Epithelial cell of esophagus (primary cell): ENCODE results near the gene TNNC1.

Experiments used
- DNase-seq: peaks from one replicate; pipeline ENCODE4 v3.0.0; 2010; ENCODE audit warnings: low read depth
- H3K4me3 ChIP-seq: 2 replicates; pipeline ENCODE4 v1.5.1; 2011; ENCODE audit warnings: mild to moderate bottlenecking, low read length, control low read depth
- TF ChIP-seq, protein P1 (sequence below): IDR thresholded peaks from 2 replicates; pipeline ENCODE4 v1.5.1; 2011; ENCODE audit warnings: low read depth, mild to moderate bottlenecking, low read length, control low read depth, inconsistent platforms; ENCODE audit not compliant: insufficient read depth; ENCODE audit errors: missing control alignments

Gene TNNC1

DNA sequence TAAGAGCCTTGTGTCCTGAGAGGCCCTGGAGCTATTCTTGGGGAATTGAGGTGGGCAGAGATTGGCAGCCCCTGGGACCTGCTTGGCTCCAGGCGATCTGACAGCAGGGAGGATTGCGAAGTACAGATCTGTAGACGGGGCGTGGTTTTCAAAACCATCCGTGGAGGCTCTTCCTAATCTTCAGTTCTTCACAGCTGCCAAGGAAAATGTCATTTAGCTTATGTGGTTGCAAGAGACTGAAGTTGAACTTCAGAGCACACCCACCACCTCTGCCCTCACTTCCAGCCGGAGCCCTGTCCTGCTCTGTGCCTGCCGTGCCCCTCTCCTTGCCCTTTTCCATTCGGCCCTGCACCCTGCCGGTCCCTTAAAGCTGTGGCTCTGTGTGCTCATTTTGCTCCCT, 14.5 kb upstream of the TNNC1 start:
- no peak overlapping the region for H3K4me3 ChIP-seq
- DNase-seq: no peak
- TF ChIP-seq, protein P1, sequence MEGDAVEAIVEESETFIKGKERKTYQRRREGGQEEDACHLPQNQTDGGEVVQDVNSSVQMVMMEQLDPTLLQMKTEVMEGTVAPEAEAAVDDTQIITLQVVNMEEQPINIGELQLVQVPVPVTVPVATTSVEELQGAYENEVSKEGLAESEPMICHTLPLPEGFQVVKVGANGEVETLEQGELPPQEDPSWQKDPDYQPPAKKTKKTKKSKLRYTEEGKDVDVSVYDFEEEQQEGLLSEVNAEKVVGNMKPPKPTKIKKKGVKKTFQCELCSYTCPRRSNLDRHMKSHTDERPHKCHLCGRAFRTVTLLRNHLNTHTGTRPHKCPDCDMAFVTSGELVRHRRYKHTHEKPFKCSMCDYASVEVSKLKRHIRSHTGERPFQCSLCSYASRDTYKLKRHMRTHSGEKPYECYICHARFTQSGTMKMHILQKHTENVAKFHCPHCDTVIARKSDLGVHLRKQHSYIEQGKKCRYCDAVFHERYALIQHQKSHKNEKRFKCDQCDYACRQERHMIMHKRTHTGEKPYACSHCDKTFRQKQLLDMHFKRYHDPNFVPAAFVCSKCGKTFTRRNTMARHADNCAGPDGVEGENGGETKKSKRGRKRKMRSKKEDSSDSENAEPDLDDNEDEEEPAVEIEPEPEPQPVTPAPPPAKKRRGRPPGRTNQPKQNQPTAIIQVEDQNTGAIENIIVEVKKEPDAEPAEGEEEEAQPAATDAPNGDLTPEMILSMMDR: no peak

DNA sequence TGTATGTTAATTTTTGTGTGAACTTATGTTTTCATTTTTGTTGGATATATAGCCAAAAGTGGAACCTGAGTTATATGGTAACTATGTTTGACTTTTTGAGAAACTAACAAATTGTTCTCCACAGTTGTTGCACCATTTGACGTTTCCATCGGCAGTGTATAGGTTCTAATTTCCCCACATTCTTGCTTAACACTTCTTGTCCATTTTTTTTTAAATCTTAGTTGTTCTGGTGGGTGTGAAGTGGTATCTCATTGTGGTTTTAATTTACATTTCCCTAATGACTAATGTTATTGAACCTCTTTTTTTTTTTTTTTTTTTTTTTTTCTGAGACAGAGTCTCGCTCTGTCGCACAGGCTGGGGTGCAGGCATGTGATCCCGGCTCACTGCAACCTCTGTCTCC, 9.6 kb upstream of the TNNC1 start:
- TF ChIP-seq, protein P1: no peak
- H3K4me3 ChIP-seq: no peak overlapping the region
- DNase-seq: no peak

DNA sequence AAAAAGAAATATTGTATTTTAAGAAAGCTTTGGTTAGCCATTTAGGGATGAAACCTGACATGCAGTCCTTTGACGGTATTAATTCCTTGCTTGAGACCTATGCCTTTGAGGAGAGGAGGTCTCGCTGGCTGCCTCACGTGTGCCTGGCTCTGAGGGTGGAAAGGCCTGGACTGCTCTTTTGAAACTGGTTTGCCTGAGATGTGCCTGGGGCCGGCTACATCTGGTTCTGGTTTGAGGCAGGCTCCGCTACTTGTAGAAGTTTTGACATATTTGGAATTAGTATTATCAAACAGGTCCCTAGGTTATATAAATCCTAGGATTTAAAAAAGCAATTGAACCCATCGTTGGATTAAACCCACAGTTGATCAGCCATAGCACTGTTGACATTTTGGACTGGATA, 8.0 kb upstream of the TNNC1 start:
- no peak overlapping the region for H3K4me3 ChIP-seq
- DNase-seq: no peak
- TF ChIP-seq, protein P1: no peak

DNA sequence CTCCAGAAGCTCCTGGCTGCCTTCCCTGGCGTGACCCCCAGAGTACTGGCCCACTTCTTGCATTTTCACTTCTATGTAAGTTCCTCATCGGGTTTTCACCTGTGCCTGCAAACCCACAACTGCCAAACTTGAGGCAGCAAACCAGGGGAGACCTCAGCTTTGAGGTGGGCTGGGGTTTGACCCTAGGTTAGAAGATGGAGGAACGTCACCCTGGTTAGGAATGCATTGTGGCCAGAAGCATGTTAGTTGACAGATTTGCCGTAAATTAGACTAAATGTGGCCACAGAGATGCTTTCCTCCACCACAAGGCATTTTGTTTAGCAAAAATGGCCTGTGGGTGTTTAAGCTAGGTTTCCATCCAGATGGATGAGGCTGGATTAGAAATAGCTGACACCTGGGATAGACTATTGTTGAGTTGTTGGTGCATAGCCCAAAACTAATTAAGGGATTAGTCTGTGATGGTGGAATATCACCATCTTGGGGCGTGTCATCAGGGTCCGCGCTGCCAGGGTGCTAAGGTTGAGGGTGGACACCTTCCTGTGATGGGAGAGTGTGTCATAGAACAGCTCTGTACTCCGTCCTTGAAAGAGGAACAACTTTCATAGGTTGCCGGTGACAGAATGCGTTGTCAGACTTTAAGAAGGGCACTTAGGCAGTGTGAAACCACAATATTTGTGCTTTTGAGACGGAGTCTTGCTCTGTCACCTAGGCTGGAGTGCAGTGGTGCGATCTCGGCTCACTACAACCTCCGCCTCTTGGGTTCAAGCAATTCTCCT, 5.1 kb upstream of the TNNC1 start:
- TF ChIP-seq, protein P1: no peak
- no peak overlapping the region for H3K4me3 ChIP-seq
- no peak for DNase-seq

DNA sequence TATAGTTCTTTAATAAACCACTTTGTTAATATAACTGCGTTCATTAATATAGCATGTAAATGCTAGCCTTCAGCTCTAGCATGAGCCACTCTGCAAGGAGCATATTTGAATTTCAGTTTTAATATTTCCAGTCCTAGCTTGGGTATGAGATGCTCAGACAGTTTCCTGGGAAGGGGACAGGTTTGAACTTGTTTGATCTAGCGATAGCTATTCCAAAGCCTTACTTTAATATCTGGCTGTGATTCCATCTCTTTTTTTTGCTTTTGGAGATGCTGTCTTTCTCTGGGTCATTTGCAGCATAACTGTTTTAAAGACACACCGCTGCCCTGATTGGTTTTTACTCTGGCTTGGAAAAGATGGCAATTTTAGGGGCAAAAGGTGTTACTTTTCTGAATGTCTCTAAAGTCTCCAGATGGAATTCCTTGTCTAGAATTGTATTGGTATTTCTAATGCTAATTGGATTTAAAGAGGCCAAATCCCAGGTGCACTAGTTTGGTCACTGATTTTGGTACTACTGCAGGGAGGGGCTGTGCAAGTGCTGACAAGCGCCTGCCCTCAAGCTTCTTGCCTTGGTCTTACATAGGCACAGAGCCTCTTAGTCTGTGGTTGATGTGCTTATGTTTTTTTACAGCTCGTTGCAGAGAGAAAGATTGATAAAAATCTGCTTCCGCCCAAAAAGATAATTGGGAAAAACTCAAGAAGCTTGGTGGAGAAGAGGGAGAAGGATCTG, 4.4 kb upstream of the TNNC1 start:
- DNase-seq: peak; percentile 60
- TF ChIP-seq, protein P1: no peak
- H3K4me3 ChIP-seq: no peak overlapping the region

DNA sequence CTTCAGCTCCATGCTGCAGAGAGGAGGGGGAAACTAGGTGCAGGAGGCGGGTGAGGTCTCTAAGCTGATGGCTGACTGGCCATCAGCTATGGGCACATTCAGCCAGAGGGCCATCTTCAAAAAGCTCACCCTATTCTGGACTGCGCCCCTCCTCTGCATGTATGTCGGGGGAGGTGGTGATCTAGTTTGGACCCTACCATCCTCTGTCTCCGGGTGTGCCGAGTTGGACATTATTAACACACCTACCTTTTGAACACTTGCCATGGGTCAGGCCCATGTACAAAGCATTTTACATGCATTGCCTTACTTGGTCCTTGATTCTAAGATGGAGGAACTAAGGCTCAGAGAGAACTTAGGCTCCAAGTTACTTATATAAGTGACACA, 3.0 kb upstream of the TNNC1 start:
- peak overlapping the region; percentile 79 for H3K4me3 ChIP-seq
- DNase-seq: no peak
- TF ChIP-seq, protein P1: no peak

DNA sequence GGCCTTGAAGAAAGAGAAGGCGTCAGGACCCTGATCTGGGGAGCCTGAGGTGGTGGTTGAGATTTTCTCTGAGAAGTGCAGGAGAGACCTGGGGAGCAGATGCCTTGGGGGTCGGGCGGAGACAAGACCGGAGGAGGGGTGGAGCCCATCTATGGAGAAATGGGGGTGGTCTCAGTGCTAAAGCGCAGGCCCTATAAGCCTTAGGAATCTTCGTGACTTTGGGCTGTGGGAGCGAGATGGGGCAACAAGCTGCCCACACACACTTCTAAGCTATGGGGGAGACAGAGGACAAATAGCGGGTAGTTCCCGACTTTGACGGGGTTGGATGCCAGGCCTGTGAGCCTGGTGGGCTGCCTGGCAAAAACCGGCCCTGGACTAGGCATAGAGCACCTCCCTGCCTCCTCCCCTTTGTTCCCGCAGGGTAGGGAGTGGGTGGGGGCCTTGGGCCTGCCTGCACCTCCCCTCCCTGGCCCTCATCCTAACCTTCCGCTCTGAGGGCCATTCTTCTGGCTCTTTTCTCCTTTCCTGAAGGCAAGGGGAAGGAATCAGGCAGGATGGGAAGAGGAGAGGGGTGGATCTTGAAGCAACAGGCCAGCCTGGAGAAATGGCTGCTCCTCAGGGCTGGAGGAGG, 2.4 kb upstream of the TNNC1 start:
- TF ChIP-seq, protein P1: no peak

More for the DNA sequence above, 2.4 kb upstream of the TNNC1 start:
- peak overlapping the region; percentile 79 for H3K4me3 ChIP-seq
- DNase-seq: no peak
